ENCODE measurements around the gene ASPDH. TPM values are rescaled to one million over a fixed set of nuclear protein-coding genes. Genes with fewer than 3 reads are reported as not detected.
A peak's percentile ranks its signal among the peaks of the same experiment; 100 is the strongest.

ASPDH gene
- total and polyA plus RNA-seq, 7 donors = not detected

GRCh38 chr19:50501568-50502475 is 11.9 kb downstream of the ASPDH start:
- H3K9me3 ChIP-seq = no peaks in the 10 kb centered on the region
- H3K27ac ChIP-seq = peak overlapping the region; percentile 94
- H3K27me3 ChIP-seq (ENCODE audit: insufficient read depth in 3 of 3, low read length in 2 of 3) = no peaks in the 10 kb centered on the region
- intact Hi-C loops (cut with DNase I) = loop anchor here in 1 of 2 donors (2.0 kb wide), 1 partner anchor 69 kb away; the partner anchor contains the start of gene MYBPC2
- H3K4me3 ChIP-seq = peak overlapping the region; percentile 68
- peaks cover 7% of the 10 kb centered on the region for H3K4me1 ChIP-seq
- DNase-seq = peak; percentile 69 to 86
- 32 to 41% (median 37%) methylated on average over 25 of the region's 25 CpGs for WGBS, 3 donors
- TF ChIP-seq, protein P1, sequence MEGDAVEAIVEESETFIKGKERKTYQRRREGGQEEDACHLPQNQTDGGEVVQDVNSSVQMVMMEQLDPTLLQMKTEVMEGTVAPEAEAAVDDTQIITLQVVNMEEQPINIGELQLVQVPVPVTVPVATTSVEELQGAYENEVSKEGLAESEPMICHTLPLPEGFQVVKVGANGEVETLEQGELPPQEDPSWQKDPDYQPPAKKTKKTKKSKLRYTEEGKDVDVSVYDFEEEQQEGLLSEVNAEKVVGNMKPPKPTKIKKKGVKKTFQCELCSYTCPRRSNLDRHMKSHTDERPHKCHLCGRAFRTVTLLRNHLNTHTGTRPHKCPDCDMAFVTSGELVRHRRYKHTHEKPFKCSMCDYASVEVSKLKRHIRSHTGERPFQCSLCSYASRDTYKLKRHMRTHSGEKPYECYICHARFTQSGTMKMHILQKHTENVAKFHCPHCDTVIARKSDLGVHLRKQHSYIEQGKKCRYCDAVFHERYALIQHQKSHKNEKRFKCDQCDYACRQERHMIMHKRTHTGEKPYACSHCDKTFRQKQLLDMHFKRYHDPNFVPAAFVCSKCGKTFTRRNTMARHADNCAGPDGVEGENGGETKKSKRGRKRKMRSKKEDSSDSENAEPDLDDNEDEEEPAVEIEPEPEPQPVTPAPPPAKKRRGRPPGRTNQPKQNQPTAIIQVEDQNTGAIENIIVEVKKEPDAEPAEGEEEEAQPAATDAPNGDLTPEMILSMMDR (IDR thresholded peaks at IDR 0.05) = no peak
- ATAC-seq = peak; percentile 47 to 69 (median 64)
- peaks cover 0 to 10% of the 10 kb centered on the region in 2 donors for H3K36me3 ChIP-seq (ENCODE audit: insufficient read depth in 1 of 2, low read depth in 1 of 2)

DNA sequence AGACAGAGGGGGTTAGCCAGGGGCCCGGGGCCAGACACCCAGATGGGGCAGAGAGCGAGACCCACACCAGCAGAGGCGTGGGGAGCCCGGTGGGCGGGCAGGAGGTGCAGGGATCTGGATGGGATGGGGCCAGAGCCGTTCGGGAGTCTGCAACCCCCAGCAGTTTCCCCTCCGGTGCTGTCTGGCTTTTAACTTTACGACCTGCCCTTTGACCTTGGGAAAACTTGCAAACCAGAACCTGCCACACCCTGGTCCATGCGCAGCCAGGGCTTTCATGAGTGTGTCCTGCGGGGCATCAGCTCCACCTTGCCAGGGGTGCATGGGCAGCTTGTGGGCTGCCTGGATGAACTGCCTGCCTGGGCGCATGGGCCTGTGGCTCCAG is 12.5 kb downstream of the ASPDH start:
- DNase-seq (peak in 1 of 2 donors; percentile 56), ATAC-seq (peak; percentile 5 to 28 (median 18))
- peak overlapping the region; percentile 68 for H3K4me3 ChIP-seq
- WGBS, 3 donors = 18 to 22% (median 19%) methylated on average over 12 of the region's 12 CpGs
- intact Hi-C loops (cut with DNase I) = loop anchor here in 1 of 2 donors (2.0 kb wide), 1 partner anchor 68 kb away; the partner anchor contains the start of gene MYBPC2
- no peaks in the 10 kb centered on the region for H3K27me3 ChIP-seq (ENCODE audit: insufficient read depth in 3 of 3, low read length in 2 of 3)
- TF ChIP-seq, protein P1 (IDR thresholded peaks at IDR 0.05) = no peak
- peaks cover 0 to 9% of the 10 kb centered on the region in 2 donors for H3K36me3 ChIP-seq (ENCODE audit: insufficient read depth in 1 of 2, low read depth in 1 of 2)
- H3K27ac ChIP-seq = peak overlapping the region; percentile 94
- H3K9me3 ChIP-seq = no peaks in the 10 kb centered on the region
- H3K4me1 ChIP-seq = peaks cover 7% of the 10 kb centered on the region

DNA sequence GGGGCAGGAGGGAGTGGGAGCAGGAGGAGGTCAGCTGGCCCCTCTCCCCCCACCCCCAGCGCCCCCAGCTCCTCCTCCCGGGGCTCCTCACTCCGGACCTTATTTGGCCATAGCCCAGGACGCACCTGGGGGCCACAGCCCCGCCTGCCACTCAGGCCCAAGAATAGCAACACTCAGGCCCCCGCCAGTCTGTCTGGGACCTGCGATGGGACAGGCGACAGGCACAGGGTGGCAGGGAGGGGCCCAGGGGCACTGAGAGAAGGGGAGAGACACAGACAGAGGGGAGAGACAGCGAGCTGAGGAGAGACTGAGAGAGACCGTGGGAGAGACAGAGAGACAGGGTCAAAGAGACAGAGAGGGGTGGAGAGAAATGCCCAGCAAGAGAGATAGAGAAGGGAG is 13.0 kb downstream of the ASPDH start:
- Histone ChIP-seq H3K4me3 (peak overlapping the region; percentile 68), H3K27ac (peak overlapping the region; percentile 94), H3K27me3 (ENCODE audit: insufficient read depth in 3 of 3, low read length in 2 of 3) (no peaks in the 10 kb centered on the region), H3K9me3 (no peaks in the 10 kb centered on the region), H3K36me3 (ENCODE audit: insufficient read depth in 1 of 2, low read depth in 1 of 2) (peaks cover 0 to 4% of the 10 kb centered on the region in 2 donors), H3K4me1 (peaks cover 7% of the 10 kb centered on the region)
- ATAC-seq (peak; percentile 72 to 77 (median 75)), DNase-seq (peak; percentile 82 to 86)
- intact Hi-C loops (cut with DNase I) = loop anchor here in 1 of 2 donors (2.0 kb wide), 1 partner anchor 68 kb away; the partner anchor contains the start of gene MYBPC2
- TF ChIP-seq, protein P1 (IDR thresholded peaks at IDR 0.05) = no peak
- WGBS, 3 donors = 20 to 35% (median 22%) methylated on average over 9 to 10 of the region's 10 CpGs

DNA sequence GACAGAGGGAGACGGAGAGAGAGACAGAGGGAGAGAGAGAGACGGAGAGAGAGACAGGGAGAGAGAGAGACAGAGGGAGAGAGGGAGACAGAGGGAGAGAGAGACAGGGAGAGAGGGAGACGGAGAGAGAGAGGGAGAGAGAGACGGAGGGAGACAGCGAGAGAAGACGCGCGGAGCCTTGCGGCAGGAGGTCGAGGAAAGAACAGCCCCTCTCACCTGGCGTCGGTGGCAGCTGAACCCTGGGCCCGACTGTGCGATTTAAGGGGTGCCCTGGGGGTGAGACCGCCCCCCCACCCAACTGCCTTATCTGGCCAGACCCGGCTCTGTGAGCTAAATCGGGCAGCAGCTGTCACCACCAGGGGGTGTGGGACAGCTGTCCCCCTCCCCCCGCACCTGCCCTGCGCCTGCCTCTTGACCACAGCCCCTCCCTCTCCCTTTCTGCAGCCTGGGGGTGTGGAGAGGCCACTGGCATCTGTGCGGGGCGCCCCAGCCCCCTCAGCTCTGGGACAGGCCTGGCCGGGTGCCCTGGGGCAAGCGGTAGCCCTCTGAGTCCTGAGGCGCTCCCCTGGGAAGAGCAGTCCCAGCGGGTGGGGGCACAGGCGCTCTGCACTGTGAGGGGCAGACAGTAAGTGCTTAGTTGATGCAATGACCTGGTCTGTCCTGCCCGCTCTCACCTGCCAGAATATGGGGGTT is 13.5 kb downstream of the ASPDH start:
- Histone ChIP-seq H3K27me3 (ENCODE audit: insufficient read depth in 3 of 3, low read length in 2 of 3) (no peaks in the 10 kb centered on the region), H3K27ac (peak overlapping the region; percentile 94), H3K4me3 (peak overlapping the region; percentile 68), H3K9me3 (no peaks in the 10 kb centered on the region), H3K36me3 (ENCODE audit: insufficient read depth in 1 of 2, low read depth in 1 of 2) (no peaks in the 10 kb centered on the region), H3K4me1 (peaks cover 7% of the 10 kb centered on the region)
- intact Hi-C loops (cut with DNase I) = loop anchor here in 1 of 2 donors (2.0 kb wide), 1 partner anchor 67 kb away; the partner anchor contains the start of gene MYBPC2
- peak; percentile 76 to 85 (median 82) for ATAC-seq
- TF ChIP-seq, protein P1 (IDR thresholded peaks at IDR 0.05) = peak; percentile 19
- WGBS, 3 donors = 16 to 21% (median 17%) methylated on average over 19 to 27 of the region's 27 CpGs
- DNase-seq = peak; percentile 83 to 92
